ENCODE measurements around the gene MBD5.
A peak's percentile ranks its signal among the peaks of the same experiment; 100 is the strongest.

Gene MBD5

GRCh38 chr2:148303161-148303560, 282.3 kb downstream of the MBD5 start:
- no peak for DNase-seq (ENCODE audit: low read depth)

- no peak for DNase-seq (ENCODE audit: low read depth)
Observed at GRCh38 chr2:148305476-148305875, 284.6 kb downstream of the MBD5 start.

- DNase-seq (ENCODE audit: low read depth), result no peak
Observed at GRCh38 chr2:148306027-148306426, 285.1 kb downstream of the MBD5 start.

GRCh38 chr2:148317598-148317997, 296.7 kb downstream of the MBD5 start:
- no peak for DNase-seq (ENCODE audit: low read depth)

- DNase-seq (ENCODE audit: low read depth), result peak; percentile 81
Observed at GRCh38 chr2:148338541-148338940, 317.6 kb downstream of the MBD5 start.

GRCh38 chr2:148342086-148342485, 321.2 kb downstream of the MBD5 start:
- no peak for DNase-seq (ENCODE audit: low read depth)

GRCh38 chr2:148350199-148350598, 329.3 kb downstream of the MBD5 start:
- no peak for DNase-seq (ENCODE audit: low read depth)

GRCh38 chr2:148351437-148352143, 330.7 kb downstream of the MBD5 start:
- DNase-seq (ENCODE audit: low read depth), result no peak

GRCh38 chr2:148358375-148358774, 337.5 kb downstream of the MBD5 start:
- DNase-seq (ENCODE audit: low read depth), result no peak

- no peak for DNase-seq (ENCODE audit: low read depth)
Observed at GRCh38 chr2:148360662-148361061, 339.8 kb downstream of the MBD5 start.

GRCh38 chr2:148362144-148362796, 341.4 kb downstream of the MBD5 start:
- DNase-seq (ENCODE audit: low read depth), result no peak

GRCh38 chr2:148375214-148375613, 354.3 kb downstream of the MBD5 start:
- no peak for DNase-seq (ENCODE audit: low read depth)

GRCh38 chr2:148391324-148391723, 370.4 kb downstream of the MBD5 start:
- DNase-seq (ENCODE audit: low read depth), result peak; percentile 25

GRCh38 chr2:148402786-148403185, 381.9 kb downstream of the MBD5 start:
- no peak for DNase-seq (ENCODE audit: low read depth)

- no peak for DNase-seq (ENCODE audit: low read depth)
Observed at GRCh38 chr2:148410899-148411298, 390.0 kb downstream of the MBD5 start.

- DNase-seq (ENCODE audit: low read depth), result no peak
Observed at GRCh38 chr2:148416248-148416647, 395.4 kb downstream of the MBD5 start.

GRCh38 chr2:148430101-148430500, 409.2 kb downstream of the MBD5 start:
- no peak for DNase-seq (ENCODE audit: low read depth)

GRCh38 chr2:148447877-148448276, 427.0 kb downstream of the MBD5 start:
- no peak for DNase-seq (ENCODE audit: low read depth)

- DNase-seq (ENCODE audit: low read depth), result no peak
Observed at GRCh38 chr2:148450531-148450930, 429.6 kb downstream of the MBD5 start.

- DNase-seq (ENCODE audit: low read depth), result no peak
Observed at GRCh38 chr2:148451046-148451445, 430.2 kb downstream of the MBD5 start.

GRCh38 chr2:148455791-148456190, 434.9 kb downstream of the MBD5 start:
- no peak for DNase-seq (ENCODE audit: low read depth)

- no peak for DNase-seq (ENCODE audit: low read depth)
Observed at GRCh38 chr2:148458171-148458570, 437.3 kb downstream of the MBD5 start.

GRCh38 chr2:148459377-148459778, 438.5 kb downstream of the MBD5 start:
- DNase-seq (ENCODE audit: low read depth), result no peak

- no peak for DNase-seq (ENCODE audit: low read depth)
Observed at GRCh38 chr2:148461876-148462275, 441.0 kb downstream of the MBD5 start.

Data from ELR (cell line).